Endodermal cell (in vitro differentiated cells): ENCODE results near the gene ACOT8. TPM values are rescaled to one million over a fixed set of nuclear protein-coding genes. Genes with fewer than 3 reads are reported as not detected.

Source experiments
- DNase-seq: peaks from one replicate; pipeline ENCODE4 v3.0.0-alpha.2; 2017
- H3K27ac ChIP-seq: 2 replicates; pipeline ENCODE4 v1.5.1; 2013; ENCODE audit warnings: mild to moderate bottlenecking, low read depth, low read length, moderate library complexity
- H3K27me3 ChIP-seq: 2 replicates; pipeline ENCODE4 v1.6.1; 2013; ENCODE audit warnings: mild to moderate bottlenecking, low read length, moderate library complexity; ENCODE audit not compliant: insufficient read depth, control insufficient read depth, poor library complexity, severe bottlenecking
- H3K36me3 ChIP-seq: 2 replicates; pipeline ENCODE4 v1.7.0; 2013; ENCODE audit warnings: mild to moderate bottlenecking, low read length, moderate library complexity; ENCODE audit not compliant: control insufficient read depth, insufficient read depth
- H3K4me1 ChIP-seq: one replicate; pipeline ENCODE4 v1.7.0; 2013; ENCODE audit warnings: low read length; ENCODE audit not compliant: control insufficient read depth, insufficient read depth
- H3K4me3 ChIP-seq: 2 replicates; pipeline ENCODE4 v1.5.1; 2013; ENCODE audit warnings: mild to moderate bottlenecking, low read length, moderate library complexity
- H3K9ac ChIP-seq: 2 replicates; pipeline ENCODE4 v1.6.1; 2013; ENCODE audit warnings: mild to moderate bottlenecking, low read length, moderate library complexity; ENCODE audit not compliant: poor library complexity, severe bottlenecking; ENCODE audit errors: extremely low read depth
- H3K9me3 ChIP-seq: 2 replicates; pipeline ENCODE4 v1.6.1; 2013; ENCODE audit warnings: mild to moderate bottlenecking, low read length, moderate library complexity; ENCODE audit not compliant: control insufficient read depth
- H3K27ac Mint-ChIP-seq: 2 replicates; pipeline ENCODE4 v1.8.0; 2020; ENCODE audit warnings: mixed read lengths
- H3K27me3 Mint-ChIP-seq: 2 replicates; pipeline ENCODE4 v1.8.0; 2021; ENCODE audit warnings: mild to moderate bottlenecking, mixed read lengths; ENCODE audit not compliant: insufficient read depth
- H3K36me3 Mint-ChIP-seq: 2 replicates; pipeline ENCODE4 v1.8.0; 2020; ENCODE audit warnings: low read depth, mixed read lengths
- H3K4me1 Mint-ChIP-seq: 2 replicates; pipeline ENCODE4 v1.8.0; 2020; ENCODE audit warnings: mixed read lengths
- H3K4me3 Mint-ChIP-seq: 2 replicates; pipeline ENCODE4 v1.8.0; 2020; ENCODE audit warnings: mild to moderate bottlenecking, moderate library complexity, mixed read lengths
- H3K9me3 Mint-ChIP-seq: 2 replicates; pipeline ENCODE4 v1.8.0; 2020; ENCODE audit warnings: mild to moderate bottlenecking, mixed read lengths
- WGBS, 2 experiments: methylation state at CpG; one replicate each; pipeline versions ENCODE4 v1.1.5 to v1.1.7; 2013; ENCODE audit warnings: missing lambda C conversion rate in 2 of 2, mixed read lengths in 1 of 2; ENCODE audit not compliant: insufficient coverage in 1 of 2, insufficient read length in 1 of 2; 5-methylcytosine and 5-hydroxymethylcytosine counted together
- total RNA-seq, 2 donors: library from RNA; stranded (reverse); fragmentation: NEBNext Ultra II Directional in 1 of 2; extraction: Animal tissue kit (Norgen Biotek cat#: 25700) in 1 of 2; gene quantifications; 2 replicates in 1 of 2; 3 replicates in 1 of 2; pipeline ENCODE4 v1.2.1, GENCODE V29; 2021
- TF ChIP-seq, protein P1 (sequence below): fragments of 200-600 bp; sonication (generic); conservative IDR thresholded peaks from 2 replicates; pipeline ENCODE4 v1.5.0; 2021; ENCODE audit warnings: antibody characterized with exemption, mild to moderate bottlenecking

ACOT8 gene
- total RNA-seq, 2 donors from 2014 or later: 24.3 to 27.9 TPM

GRCh38 chr20:45817376-45818194 is 39.6 kb downstream of the ACOT8 start:
- Mint-ChIP-seq H3K9me3 (no peaks in the 10 kb centered on the region), H3K4me3 (no peak overlapping the region), H3K4me1 (peaks cover 20% of the 10 kb centered on the region), H3K36me3 (peaks cover 20% of the 10 kb centered on the region), H3K27me3 (peaks cover 9% of the 10 kb centered on the region), H3K27ac (peak overlapping the region; percentile 75)
- TF ChIP-seq, protein P1, sequence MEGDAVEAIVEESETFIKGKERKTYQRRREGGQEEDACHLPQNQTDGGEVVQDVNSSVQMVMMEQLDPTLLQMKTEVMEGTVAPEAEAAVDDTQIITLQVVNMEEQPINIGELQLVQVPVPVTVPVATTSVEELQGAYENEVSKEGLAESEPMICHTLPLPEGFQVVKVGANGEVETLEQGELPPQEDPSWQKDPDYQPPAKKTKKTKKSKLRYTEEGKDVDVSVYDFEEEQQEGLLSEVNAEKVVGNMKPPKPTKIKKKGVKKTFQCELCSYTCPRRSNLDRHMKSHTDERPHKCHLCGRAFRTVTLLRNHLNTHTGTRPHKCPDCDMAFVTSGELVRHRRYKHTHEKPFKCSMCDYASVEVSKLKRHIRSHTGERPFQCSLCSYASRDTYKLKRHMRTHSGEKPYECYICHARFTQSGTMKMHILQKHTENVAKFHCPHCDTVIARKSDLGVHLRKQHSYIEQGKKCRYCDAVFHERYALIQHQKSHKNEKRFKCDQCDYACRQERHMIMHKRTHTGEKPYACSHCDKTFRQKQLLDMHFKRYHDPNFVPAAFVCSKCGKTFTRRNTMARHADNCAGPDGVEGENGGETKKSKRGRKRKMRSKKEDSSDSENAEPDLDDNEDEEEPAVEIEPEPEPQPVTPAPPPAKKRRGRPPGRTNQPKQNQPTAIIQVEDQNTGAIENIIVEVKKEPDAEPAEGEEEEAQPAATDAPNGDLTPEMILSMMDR: no peak
- no peak overlapping the region for H3K4me3 ChIP-seq
- H3K27ac ChIP-seq: peak overlapping the region; percentile 25
- H3K36me3 ChIP-seq: peaks cover 35% of the 10 kb centered on the region
- 93 to 97% methylated on average over 5 to 8 of the region's 9 CpGs for WGBS, 2 experiments
- peaks cover 10% of the 10 kb centered on the region for H3K4me1 ChIP-seq
- DNase-seq: no peak
- no peak overlapping the region for H3K9ac ChIP-seq
- peaks cover 3% of the 10 kb centered on the region for H3K27me3 ChIP-seq
- no peaks in the 10 kb centered on the region for H3K9me3 ChIP-seq

- Histone ChIP-seq H3K36me3 (peaks cover 35% of the 10 kb centered on the region), H3K9me3 (no peaks in the 10 kb centered on the region), H3K27me3 (no peaks in the 10 kb centered on the region), H3K4me1 (peaks cover 10% of the 10 kb centered on the region), H3K4me3 (no peak overlapping the region), H3K9ac (no peak overlapping the region), H3K27ac (no peak overlapping the region)
- no peak overlapping the region for H3K27ac Mint-ChIP-seq
- peaks cover 20% of the 10 kb centered on the region for H3K36me3 Mint-ChIP-seq
- 94 to 100% methylated on average over 1 to 3 of the region's 3 CpGs for WGBS, 2 experiments
- peaks cover 19% of the 10 kb centered on the region for H3K4me1 Mint-ChIP-seq
- TF ChIP-seq, protein P1: no peak
- DNase-seq: no peak
- H3K4me3 Mint-ChIP-seq: no peak overlapping the region
- peaks cover 2% of the 10 kb centered on the region for H3K27me3 Mint-ChIP-seq
- H3K9me3 Mint-ChIP-seq: no peaks in the 10 kb centered on the region
Measured at GRCh38 chr20:45816951-45817350, 40.2 kb downstream of the ACOT8 start.

DNA sequence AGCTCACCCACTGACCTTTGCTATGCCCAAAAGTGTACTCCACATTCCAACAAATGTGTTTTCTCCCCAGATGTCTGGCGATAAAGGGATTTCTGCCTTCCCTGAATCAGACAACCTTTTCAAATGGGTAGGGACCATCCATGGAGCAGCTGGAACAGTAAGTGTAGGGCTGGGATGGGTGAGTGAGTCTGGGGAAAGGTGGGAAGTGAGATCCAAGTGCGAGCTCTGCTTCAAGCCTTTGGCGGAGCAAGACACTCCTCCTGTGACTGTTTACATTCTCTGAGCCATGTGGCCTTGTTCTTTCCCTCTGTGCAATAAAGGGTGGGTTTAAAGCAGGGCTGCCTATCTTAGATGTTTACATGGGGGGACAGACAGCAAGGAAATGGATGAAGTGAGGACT is 42.9 kb downstream of the ACOT8 start:
- TF ChIP-seq, protein P1: no peak
- H3K4me3 ChIP-seq: peak overlapping the region; percentile 70
- Mint-ChIP-seq H3K27ac (no peak overlapping the region), H3K4me3 (peak overlapping the region; percentile 91), H3K9me3 (no peaks in the 10 kb centered on the region), H3K27me3 (no peaks in the 10 kb centered on the region), H3K4me1 (peaks cover 19% of the 10 kb centered on the region), H3K36me3 (peaks cover 40% of the 10 kb centered on the region)
- H3K27me3 ChIP-seq: no peaks in the 10 kb centered on the region
- H3K27ac ChIP-seq: no peak overlapping the region
- H3K9ac ChIP-seq: no peak overlapping the region
- H3K4me1 ChIP-seq: peaks cover 10% of the 10 kb centered on the region
- DNase-seq: no peak
- WGBS, 2 experiments: 96 to 100% methylated on average over 1 to 3 of the region's 3 CpGs
- no peaks in the 10 kb centered on the region for H3K9me3 ChIP-seq
- H3K36me3 ChIP-seq: peaks cover 59% of the 10 kb centered on the region
